T follicular helper cell (primary cell): ENCODE data around the gene PTGR1.
"Not testable (repeated sequence)": the region's sequence is repeated elsewhere in the genome, so short reads cannot be mapped to it uniquely, and the experiment has no call there.

ENCODE experiments used
- DNase-seq: peaks from one replicate; pipeline ENCODE4 v3.0.0-alpha.2; 2020; ENCODE audit warnings: low read depth
- total RNA-seq, 2 experiments: gene quantifications; one replicate each; lab custom pipeline; 2026; lab: John Stamatoyannopoulos, UW

The PTGR1 gene
- 0 to 0.04 reads per million in 2 experiments for total RNA-seq

DNA sequence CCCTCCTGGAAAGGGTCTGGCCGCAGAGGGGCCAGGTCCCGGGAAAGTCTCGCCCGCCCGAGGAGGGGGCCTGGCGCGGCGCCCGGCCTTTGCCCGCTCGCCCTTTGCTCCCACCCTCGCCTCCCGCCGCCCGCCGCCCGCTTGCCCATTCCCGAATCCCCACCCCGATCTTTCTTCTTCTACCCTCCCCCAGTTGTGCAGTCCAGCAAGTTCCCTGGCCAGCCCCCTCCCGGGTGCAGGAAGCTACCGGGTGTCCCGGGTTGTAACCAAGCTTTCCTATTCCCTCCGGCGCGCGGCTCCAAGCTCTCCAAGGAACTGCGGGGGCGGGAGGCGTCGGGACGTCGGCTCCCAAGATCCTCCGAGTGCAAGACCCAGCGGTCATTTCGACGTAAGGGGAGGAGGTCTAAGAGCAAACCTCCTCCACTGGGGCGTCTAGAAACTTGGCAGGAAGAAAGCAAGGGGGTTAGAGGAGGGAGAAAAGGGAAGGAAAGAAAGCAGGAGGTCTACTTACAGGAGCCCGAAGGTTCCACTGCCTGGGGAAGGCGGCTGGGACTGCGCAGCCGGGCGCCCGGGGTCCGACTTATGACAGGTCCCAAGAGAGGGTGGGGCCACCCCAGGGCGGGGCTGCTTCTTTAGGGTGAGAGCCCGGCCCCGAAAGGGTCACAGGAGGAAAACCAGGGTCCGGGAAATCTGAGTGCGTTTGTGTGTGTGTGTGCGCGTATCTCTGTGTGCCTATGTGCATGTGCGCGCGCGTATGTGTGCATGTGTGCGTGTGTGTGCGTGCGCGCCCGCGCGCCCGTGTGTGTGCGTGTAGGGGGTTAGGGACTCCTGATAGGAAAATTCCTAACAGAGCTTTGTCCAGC lies at the start of gene PTGR1:
Gene PTGR1, minus strand, starts transcription at position 556 of the 863 bp plus-strand sequence. CDS start 2,225 bp downstream, outside the sequence.
- peak; percentile 1 for DNase-seq

DNA sequence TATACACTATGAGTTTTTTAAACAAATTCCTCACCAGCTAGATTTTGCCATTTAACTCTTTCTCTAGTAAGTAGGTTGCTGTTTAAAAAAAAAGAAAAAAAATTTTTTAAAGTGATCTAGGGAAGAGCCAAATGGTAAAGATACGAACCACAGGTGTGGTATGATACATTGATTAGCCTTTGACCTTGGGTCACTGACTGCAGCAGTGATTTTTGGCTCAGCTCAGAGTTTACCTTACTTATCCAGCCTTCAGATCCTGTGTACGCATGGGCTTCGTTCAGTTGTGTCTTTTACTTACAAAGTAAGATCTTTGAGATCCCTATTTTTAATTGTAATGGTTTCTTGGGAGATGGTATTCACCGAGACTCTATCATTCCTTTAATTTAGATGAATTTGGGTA lies 49.6 kb upstream of the PTGR1 start:
- no peak for DNase-seq

DNA sequence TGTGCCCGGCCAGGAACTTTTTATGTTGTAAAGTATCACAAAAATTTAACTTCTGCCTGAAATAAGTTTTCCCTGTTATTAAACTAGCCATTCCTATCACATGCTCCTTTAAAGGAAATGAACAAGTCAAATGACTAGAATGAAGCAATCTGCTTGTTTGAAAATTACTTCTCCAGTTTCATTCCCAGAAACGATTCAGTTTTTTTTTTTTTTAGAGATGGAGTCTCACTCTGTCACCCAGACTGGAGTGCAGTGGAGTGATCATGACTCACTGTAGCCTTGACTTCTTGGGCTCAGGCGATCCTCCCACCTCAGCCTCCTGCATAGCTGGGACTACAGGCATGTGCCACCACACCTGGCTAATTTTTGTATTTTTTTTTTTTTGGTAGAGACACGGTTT lies 48.6 kb upstream of the PTGR1 start:
- DNase-seq, result no peak

DNA sequence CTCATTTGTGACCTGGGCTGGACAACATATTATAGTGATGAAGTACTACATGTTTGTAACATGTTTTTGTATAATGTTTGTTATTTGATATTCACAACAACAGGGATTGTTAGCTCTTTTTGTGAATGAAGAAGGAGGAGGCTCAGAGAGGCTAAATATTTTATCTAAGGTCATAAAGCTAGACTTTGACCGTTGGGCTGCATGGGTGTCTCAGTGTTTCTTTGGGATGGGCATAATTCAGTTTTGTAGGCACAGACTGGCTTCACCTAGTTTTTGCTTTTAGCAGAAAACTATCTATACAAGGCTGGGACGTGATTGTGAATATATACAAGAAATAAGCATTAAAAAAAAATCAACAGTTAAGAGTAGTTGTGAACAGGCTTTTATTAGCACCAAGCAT lies 47.0 kb upstream of the PTGR1 start:
- no peak for DNase-seq

DNA sequence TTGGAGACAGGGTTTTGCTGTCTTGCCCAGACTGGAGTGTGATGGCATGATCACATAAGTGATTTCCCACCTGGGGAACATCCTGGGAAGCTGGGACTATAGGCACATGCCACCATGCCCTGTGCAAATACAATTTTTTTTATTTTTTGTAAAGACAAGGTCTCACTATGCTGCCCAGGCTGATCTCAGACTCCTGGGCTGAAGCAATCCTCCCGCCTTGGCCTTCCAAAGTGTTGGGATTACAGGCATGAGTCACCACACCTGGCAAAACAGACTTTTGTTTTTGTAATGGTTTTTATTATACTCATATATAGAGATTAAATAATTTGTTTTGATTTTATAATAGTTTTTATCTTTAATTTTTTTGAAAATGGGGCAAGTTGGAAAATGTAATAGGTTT lies 46.4 kb upstream of the PTGR1 start:
- no peak for DNase-seq

DNA sequence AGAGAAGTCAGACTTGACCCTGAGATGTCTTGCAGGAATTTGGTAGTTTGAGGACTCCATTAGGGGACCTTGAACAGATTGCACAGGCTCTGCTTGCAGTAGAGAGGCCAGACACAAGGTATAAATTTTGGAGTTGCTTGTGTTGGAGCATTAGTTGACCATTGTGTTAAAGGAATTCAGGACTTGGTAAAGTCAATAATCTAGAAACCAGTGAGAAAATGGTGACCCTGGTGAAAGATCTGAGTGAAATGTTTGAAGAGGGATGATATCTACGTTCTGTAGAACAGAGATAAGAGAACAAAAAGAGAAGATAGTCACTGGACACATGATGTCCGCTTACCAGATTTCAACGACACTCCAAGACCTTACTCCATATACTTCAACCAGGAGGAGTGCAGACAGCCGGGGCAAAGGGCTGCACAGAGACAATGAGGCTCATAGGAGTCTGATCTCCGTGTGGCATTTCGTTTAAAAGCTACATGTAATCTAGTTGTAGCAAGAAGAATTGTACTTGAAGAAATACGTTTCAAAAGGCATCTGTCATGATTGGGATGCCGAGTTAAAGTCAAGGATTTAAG lies 44.8 kb upstream of the PTGR1 start:
- DNase-seq, result no peak

DNA sequence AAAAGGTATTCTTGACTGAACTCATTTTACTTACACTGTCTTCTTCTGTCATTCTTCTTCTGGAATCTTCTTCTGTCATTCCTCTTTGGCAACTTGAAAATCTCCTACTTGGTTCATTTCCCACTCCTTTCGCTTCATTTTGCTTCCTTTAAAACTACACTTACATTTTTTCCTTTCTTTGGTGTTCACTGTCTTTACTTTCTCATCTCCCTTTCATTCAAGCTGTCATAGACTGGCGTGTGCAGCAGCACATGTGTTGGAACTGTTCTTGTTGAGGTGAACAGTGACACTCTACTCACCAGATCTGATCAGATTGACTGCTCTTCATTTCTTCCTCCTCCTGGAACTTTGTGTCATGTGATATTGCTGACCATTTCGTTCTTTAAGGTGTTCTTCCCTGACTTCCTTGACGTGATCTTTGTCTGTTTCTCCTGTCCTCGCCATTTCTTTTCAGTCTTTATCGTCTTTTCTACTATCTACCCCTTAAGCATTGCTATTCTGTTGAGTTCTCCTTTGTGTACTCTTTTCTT lies 38.0 kb upstream of the PTGR1 start:
- no peak for DNase-seq

DNA sequence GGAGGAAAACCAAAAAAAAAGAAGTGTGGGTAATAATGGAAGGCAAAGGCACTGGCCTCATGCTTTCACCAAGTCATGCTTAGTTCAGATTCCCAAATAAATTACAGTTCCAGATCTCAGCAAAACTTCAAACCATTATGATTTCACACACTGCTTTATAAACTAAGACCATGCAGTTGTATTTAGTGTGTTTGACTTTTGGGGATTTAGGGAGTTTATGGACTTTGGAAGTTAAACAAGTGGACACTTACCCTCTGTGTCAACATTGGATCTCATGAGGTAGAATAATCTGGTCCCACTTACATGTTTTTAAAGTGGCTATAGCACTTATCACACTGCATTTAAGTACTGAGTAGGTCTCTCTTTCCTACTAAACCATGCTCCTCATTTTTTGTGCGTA lies 35.4 kb upstream of the PTGR1 start:
- DNase-seq, result no peak

DNA sequence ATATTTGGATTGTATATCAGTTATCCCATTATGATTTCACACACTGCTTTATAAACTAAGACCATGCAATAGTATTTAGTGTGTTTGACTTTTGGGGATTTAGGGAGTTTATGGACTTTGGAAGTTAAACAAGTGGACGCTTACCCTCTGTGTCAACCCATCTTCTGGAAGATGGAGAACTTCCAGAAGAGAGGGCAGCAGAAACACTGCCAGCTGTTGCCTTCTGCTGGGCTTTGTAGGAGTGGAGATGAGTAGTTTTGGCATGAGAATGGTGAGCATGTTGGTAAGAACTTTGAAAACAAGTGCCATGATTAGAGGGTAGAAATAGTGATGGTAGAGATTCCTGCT lies 33.9 kb upstream of the PTGR1 start:
- DNase-seq, result no peak

DNA sequence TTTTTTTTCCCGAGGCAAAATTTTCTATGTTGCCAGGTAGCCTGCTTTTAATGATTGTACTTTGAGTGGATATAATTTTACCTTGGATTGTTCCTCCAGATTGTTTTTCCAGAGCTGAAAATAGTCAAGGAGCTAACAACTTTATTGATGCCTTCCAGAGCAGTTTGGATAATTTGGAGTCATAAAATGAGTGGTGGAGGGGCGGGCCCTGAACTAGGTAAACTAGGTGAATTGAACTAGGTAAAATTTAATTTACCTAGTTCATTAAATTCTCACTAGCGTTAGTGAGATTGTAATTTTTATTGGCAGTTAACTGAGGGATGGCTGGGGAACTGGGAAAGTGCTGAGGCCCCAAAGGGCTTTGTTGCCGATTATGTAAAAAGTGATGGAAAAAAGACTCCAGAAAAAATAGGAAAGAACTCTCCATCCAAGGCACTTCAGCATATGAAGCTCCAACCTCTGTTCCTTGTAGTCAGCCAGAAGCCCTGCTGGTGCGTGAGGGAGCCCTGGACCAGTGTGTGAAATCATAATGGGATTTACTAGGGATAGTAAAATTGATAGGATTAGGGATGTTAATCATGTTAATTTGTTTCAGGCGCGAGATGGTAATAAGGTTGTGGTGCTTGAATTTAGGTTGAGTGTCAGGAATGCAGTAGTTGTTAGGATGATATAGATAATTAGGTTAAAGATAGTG lies 33.4 kb upstream of the PTGR1 start:
- no peak for DNase-seq

DNA sequence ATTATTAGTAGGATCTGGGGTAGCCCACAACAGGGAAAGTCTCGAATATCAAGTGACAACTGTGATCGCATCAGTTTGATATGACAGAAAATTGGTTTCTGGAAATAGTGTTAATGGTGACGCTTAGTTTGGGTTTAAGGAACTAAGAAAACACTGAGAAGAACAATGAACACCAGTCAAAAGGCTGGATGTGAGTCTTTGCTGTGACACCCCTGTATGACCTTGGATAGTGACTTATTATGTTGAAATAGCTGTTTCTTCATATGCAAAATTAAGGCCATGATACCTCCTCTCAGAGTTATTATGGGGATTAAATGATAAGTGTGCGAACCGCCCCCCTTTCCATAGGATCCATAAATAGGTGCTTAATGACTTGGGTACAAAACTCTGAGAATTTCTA lies 32.6 kb upstream of the PTGR1 start:
- no peak for DNase-seq

DNA sequence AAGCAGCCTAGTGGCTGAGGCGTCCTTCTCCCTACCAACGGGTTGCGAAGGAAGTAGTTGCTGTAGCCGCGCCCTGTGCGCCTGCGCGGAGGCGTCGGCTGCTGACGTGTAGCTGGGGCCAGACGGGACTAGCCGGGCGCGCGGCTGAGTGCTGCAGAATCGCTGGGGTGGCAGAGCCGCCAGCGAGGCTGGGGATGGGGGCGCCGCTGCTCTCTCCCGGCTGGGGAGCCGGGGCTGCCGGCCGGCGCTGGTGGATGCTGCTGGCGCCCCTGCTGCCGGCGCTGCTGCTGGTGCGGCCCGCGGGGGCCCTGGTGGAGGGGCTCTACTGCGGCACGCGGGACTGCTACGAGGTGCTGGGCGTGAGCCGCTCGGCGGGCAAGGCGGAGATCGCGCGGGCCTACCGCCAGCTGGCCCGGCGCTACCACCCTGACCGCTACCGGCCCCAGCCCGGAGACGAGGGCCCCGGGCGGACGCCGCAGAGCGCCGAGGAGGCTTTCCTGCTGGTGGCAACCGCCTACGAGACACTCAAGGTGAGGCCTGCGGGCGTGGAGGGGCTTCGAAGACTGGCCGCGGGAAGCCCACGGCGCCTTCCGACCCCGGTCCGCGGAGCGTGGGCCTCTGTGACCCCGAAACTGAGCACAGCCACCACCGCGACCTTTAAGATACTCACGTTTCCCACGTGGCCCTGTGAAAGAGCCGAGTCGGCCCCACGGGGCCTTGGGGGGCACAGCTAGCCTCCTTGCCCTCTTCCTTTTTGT lies 31.9 kb upstream of the PTGR1 start, which contains the start of gene DNAJC25:
Gene DNAJC25, plus strand, starts transcription at position 121 of the 758 bp plus-strand sequence. Its CDS starts 74 bp downstream, at position 195.
- peak; percentile 96 for DNase-seq

DNA sequence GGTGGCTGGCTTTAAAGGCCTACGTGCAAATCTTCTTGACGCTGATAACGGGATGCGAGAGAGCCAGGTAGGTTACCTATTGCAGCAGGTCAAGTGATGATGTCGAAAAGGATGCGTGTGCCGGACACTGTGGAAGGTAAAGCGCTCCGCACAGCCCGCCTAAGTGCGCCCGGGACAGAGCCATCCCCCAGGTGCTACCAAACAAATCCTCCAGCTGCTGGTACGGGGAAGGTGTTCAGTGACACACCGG lies 31.4 kb upstream of the PTGR1 start:
- no peak for DNase-seq

DNA sequence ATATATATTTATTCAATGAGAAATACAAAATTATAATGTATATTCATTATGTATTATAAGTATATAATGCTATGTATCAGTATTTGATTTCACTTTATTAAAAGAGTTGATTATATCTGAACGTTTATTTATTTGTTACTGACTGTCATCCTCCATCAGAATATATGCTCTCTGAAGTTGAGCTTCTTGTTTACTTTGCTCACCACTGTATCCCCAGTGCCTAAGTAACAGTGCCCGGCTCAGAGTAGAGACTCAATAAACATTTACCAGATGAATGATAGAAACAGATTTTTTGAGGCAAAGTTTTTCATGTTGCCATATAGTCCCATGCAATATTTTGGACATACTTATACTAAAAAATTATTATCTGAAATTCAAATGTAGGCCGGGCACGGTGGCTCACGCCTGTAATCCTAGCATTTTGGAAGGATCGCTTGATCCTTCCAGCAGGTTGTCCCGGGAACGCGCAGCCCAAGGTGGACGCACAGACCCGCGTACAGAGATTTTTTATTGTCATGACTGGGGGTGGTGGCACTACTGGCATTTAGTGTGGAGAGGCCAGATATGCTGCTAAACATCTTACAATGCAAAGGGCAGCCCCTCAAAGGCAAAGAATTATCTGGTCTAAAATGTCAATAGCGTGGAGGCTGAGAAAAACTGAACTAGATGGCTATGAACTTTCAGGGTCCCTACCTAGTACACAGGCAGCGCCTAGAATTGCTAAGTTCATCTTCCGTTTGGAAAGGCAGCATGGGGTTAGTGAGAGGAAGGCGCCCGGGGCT lies 30.9 kb upstream of the PTGR1 start:
- DNase-seq, result no peak

DNA sequence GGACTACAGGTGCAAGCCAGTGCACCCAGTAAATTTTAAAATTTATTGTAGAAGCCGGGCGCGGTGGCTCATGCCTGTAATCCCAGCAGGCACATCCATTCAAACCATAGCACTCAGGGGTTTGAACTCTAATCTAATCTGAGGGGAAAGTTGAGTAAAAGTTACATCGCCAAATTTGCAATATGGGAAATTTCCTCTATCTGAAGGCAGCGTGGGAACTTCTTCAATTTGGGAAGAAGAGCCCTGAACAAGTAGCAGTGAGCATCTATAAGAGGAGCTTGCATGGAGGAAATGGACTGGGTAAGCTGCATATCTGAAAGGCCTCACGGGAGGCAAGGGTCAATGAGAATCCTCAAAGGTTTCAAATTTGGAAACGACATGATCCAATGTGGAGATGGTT lies 29.0 kb upstream of the PTGR1 start:
- DNase-seq, result no peak

DNA sequence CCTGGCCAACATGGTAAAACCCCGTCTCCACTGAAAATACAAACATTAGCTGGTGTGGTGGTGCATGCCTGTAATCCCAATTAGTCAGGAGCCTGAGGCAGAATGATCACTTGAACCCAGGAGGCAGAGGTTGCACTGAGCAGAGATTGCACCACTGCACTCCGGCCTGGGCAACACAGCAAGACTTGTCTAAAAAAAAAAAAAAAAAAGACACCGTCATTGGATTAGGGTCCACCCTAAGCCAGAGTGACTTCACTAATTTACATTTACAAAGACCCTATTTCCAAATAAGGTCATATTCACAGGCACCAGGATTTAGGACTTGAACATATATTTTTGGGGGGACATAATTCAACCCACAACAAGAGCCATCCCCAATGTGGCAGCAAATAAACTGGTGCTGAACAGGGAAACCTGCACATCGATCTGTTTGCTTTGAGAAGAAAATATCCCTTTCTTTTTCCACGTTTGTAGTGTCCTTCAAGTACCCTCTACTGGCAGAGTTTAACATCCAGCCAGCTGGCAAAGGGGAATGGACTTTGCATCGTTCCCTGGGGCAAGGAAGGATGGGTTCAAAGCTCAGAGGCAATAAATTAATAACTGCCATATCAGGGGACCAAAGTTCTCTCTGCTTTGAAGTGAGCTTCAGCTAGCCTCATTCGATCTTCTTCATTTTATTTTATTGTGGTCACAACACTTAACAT lies 28.0 kb upstream of the PTGR1 start:
- DNase-seq, result no peak

DNA sequence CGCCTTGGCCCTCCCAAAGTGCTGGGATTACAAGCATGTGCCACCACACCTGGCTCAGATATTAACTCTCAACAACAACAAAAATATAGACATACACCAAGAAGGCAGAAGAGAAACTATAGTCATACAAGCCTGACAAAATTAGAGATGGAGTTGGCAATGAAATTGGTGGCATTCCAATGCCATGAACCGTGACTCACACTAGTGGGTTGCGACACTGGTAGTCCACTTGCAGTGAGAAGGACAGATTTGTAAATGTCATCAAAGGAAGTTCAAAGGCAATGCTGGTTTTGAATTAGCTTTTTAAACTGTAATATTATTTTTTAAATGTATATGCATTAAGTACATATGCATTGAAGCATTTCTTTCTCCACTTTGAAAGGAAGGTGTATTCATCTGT lies 23.2 kb upstream of the PTGR1 start:
- DNase-seq, result no peak

DNA sequence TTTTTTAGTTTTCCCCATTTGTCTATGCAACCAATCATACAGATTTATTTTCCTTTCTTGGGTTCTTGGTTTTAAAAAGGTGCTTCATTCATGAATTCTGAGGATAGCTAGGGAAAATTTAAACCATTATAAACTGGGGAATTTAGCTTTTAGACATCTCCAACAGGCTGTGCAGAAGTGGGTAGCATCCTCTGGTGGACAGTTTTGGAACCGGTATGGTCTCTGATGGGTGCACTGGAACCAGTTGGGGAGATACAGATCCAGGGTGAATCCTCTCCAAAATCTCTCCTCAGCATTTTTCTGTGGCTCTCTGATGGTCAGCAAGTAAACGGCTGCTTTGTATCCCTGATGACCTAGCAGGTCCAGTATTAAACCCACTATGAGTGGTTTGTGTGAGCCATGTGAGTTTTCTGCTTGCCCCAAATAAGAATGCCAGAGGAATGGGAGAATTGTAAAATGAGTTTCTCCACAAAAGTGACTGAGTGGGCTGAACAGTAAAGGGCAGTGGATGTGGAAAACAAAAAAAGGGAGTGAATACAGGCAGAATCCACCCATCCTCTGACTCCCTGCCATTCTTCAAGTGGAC lies 22.5 kb upstream of the PTGR1 start:
- DNase-seq, result no peak

DNA sequence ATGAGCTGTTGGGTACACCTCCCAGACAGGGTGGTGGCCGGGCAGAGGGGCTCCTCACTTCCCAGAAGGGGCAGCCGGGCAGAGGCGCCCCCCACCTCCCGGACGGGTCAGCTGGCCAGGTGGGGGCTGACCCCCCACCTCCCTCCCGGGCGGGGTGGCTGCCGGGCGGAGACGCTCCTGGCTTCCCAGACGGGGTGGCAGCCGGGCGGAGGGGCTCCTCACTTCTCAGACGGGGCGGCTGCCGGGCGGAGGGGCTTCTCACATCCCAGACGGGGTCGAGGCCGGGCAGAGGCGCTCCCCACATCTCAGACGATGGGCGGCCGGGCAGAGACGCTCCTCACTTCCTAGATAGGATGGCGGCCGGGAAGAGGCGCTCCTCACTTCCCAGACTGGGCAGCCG lies 17.9 kb upstream of the PTGR1 start:
- DNase-seq, result not testable (repeated sequence)

DNA sequence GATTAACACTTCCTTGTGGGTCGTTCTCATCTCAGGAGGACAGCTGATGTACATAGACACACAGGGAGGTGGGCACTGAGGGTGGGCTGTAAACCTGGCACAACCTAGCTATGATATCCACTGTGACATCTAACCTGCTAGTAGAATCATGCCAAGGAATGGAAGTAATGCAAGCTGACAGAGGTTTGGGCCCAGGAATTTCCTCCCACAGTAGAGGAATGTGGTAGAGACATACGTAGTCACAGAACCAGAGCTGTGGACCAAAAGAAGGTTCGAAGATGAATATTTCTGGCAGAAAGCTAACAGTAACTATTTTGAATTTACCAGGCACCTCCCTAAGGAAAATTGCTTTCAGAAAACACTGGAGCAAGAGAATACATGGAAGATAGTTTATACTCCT lies 16.5 kb upstream of the PTGR1 start:
- no peak for DNase-seq
